Nephron progenitor cell (in vitro differentiated cells): ENCODE results near the gene LBX2.

Experiments used
- DNase-seq: peaks from one replicate; pipeline ENCODE4 v3.0.0; 2021
- H3K27ac Mint-ChIP-seq: 2 replicates; pipeline ENCODE4 v1.8.0; 2021; ENCODE audit warnings: mild to moderate bottlenecking, moderate library complexity, mixed read lengths
- H3K27me3 Mint-ChIP-seq: 2 replicates; pipeline ENCODE4 v1.8.0; 2021; ENCODE audit warnings: mild to moderate bottlenecking, low read depth, mixed read lengths; ENCODE audit not compliant: poor library complexity
- H3K36me3 Mint-ChIP-seq: 2 replicates; pipeline ENCODE4 v1.8.0; 2021; ENCODE audit warnings: low read depth, mixed read lengths
- H3K4me1 Mint-ChIP-seq: 2 replicates; pipeline ENCODE4 v1.8.0; 2021; ENCODE audit warnings: mixed read lengths
- H3K4me3 Mint-ChIP-seq: 2 replicates; pipeline ENCODE4 v1.8.0; 2021; ENCODE audit warnings: mild to moderate bottlenecking, moderate library complexity, mixed read lengths
- H3K9me3 Mint-ChIP-seq: 2 replicates; pipeline ENCODE4 v1.8.0; 2021; ENCODE audit warnings: mild to moderate bottlenecking, moderate library complexity, mixed read lengths
- CTCF ChIP-seq: fragments of 200-600 bp; sonication (generic); IDR thresholded peaks from 2 replicates; pipeline ENCODE4 v1.5.0; 2021; ENCODE audit warnings: antibody characterized with exemption

Gene LBX2

GRCh38 chr2:74502147-74502719 lies 2.8 kb upstream of the LBX2 start:
- DNase-seq, result peak; percentile 45
- Mint-ChIP-seq H3K36me3 (peaks cover 30% of the 10 kb centered on the region), H3K9me3 (no peaks in the 10 kb centered on the region), H3K27ac (peak overlapping the region; percentile 61), H3K4me1 (peaks cover 90% of the 10 kb centered on the region), H3K4me3 (peak overlapping the region; percentile 89), H3K27me3 (peaks cover 100% of the 10 kb centered on the region)
- TF ChIP-seq CTCF, result no peak

- H3K27ac Mint-ChIP-seq, result peak overlapping the region; percentile 77
- peaks cover 25% of the 10 kb centered on the region for H3K36me3 Mint-ChIP-seq
- peak; percentile 38 for DNase-seq
These were observed 2.1 kb upstream of the LBX2 start for GRCh38 chr2:74501335-74502071.

GRCh38 chr2:74500578-74500946 lies 1.2 kb upstream of the LBX2 start:
- peaks cover 100% of the 10 kb centered on the region for H3K27me3 Mint-ChIP-seq
- peaks cover 25% of the 10 kb centered on the region for H3K36me3 Mint-ChIP-seq
- H3K27ac Mint-ChIP-seq, result no peak overlapping the region
- no peak for TF ChIP-seq CTCF
- H3K9me3 Mint-ChIP-seq, result no peaks in the 10 kb centered on the region
- H3K4me3 Mint-ChIP-seq, result peak overlapping the region; percentile 89
- H3K4me1 Mint-ChIP-seq, result peaks cover 76% of the 10 kb centered on the region
- no peak for DNase-seq

More at GRCh38 chr2:74501335-74502071, 2.1 kb upstream of the LBX2 start:
- Mint-ChIP-seq H3K4me3 (peak overlapping the region; percentile 89), H3K27me3 (peaks cover 100% of the 10 kb centered on the region), H3K4me1 (peaks cover 83% of the 10 kb centered on the region), H3K9me3 (no peaks in the 10 kb centered on the region)
- TF ChIP-seq CTCF, result no peak

GRCh38 chr2:74499940-74500577 lies 656 bp upstream of the LBX2 start:
- peaks cover 100% of the 10 kb centered on the region for H3K27me3 Mint-ChIP-seq
- H3K27ac Mint-ChIP-seq, result no peak overlapping the region
- peaks cover 71% of the 10 kb centered on the region for H3K4me1 Mint-ChIP-seq
- DNase-seq, result no peak
- H3K9me3 Mint-ChIP-seq, result no peaks in the 10 kb centered on the region
- H3K4me3 Mint-ChIP-seq, result peak overlapping the region; percentile 89
- H3K36me3 Mint-ChIP-seq, result peaks cover 20% of the 10 kb centered on the region
- no peak for TF ChIP-seq CTCF

- H3K4me3 Mint-ChIP-seq, result peak overlapping the region; percentile 89
- H3K9me3 Mint-ChIP-seq, result no peaks in the 10 kb centered on the region
- H3K27me3 Mint-ChIP-seq, result peaks cover 94% of the 10 kb centered on the region
- TF ChIP-seq CTCF, result no peak
- H3K27ac Mint-ChIP-seq, result no peak overlapping the region
- DNase-seq, result peak; percentile 50
- H3K36me3 Mint-ChIP-seq, result peaks cover 17% of the 10 kb centered on the region
- H3K4me1 Mint-ChIP-seq, result peaks cover 58% of the 10 kb centered on the region
These were observed 720 bp downstream of the LBX2 start for GRCh38 chr2:74498500-74499266.
